ENCODE data around the gene KCNAB2.

- TF ChIP-seq EZH2 (IDR thresholded peaks at IDR 0.05; ENCODE audit: insufficient read depth, low read length) = no peak
- no peak for TF ChIP-seq CTCF (IDR thresholded peaks at IDR 0.05; ENCODE audit: insufficient read depth, low read depth, low read length)
Measured at GRCh38 chr1:6104631-6105030, 58.9 kb downstream of the KCNAB2 start.

Measured in astrocyte (in vitro differentiated cells and primary cell).